NT2/D1 (cell line): ENCODE measurements around the gene KLF16.

Experiments
- DNase-seq: peaks from one replicate; pipeline ENCODE4 v3.0.0-alpha.2; 2011; ENCODE audit warnings: low read depth, low spot score
- H3K27me3 ChIP-seq: 2 replicates; pipeline ENCODE4 v1.6.0; 2011; ENCODE audit warnings: mild to moderate bottlenecking; ENCODE audit not compliant: insufficient read length, insufficient read depth
- H3K36me3 ChIP-seq: 2 replicates; pipeline ENCODE4 v1.6.1; 2011; ENCODE audit warnings: mild to moderate bottlenecking, low read length, mixed read lengths; ENCODE audit not compliant: insufficient read depth, insufficient read length
- H3K4me1 ChIP-seq: 2 replicates; pipeline ENCODE4 v1.5.1; 2011; ENCODE audit not compliant: insufficient read depth, insufficient read length
- H3K4me3 ChIP-seq: 2 replicates; pipeline ENCODE4 v1.5.1; 2011; ENCODE audit warnings: low read depth; ENCODE audit not compliant: insufficient read length
- H3K9ac ChIP-seq: 2 replicates; pipeline ENCODE4 v1.6.0; 2011; ENCODE audit warnings: low read depth; ENCODE audit not compliant: insufficient read length
- H3K9me3 ChIP-seq: 2 replicates; pipeline ENCODE4 v1.5.1; 2011; ENCODE audit warnings: mild to moderate bottlenecking, low read length; ENCODE audit not compliant: insufficient read depth
- SUZ12 ChIP-seq: IDR thresholded peaks from 2 replicates; pipeline ENCODE4 v1.6.1; 2011; ENCODE audit not compliant: insufficient read length, insufficient read depth; ENCODE audit errors: extremely low read depth
- YY1 ChIP-seq: IDR thresholded peaks from 2 replicates; pipeline ENCODE4 v1.6.1; 2011; ENCODE audit not compliant: insufficient read length, insufficient read depth
- ZNF274 ChIP-seq: IDR thresholded peaks from 2 replicates; pipeline ENCODE4 v1.6.1; 2011; ENCODE audit warnings: mild to moderate bottlenecking, low read depth, low read length

Gene KLF16

DNA sequence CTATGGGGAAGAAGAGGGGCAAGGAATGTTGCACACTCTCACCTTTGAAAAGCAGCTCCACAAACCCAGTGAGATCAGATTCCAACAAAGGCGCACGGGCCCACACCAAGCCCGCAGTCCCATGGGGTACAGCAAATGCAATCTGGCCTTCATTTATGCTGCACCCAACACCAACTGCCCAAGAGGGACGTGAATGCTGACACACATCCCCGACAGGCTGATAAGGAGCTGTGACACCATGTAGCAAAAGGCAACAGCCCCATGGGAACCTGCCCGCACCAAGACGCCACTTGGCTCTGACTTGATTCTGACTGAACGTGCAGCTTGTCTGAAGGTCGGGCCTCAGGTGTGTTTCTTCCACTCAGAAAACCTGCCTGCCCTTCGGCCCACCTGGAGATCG is 32.4 kb downstream of the KLF16 start:
- H3K36me3 ChIP-seq: peaks cover 65% of the 10 kb centered on the region
- H3K9ac ChIP-seq: no peak overlapping the region
- no peaks in the 10 kb centered on the region for H3K9me3 ChIP-seq
- no peaks in the 10 kb centered on the region for H3K27me3 ChIP-seq
- TF ChIP-seq YY1: no peak
- no peak for TF ChIP-seq ZNF274
- no peak for TF ChIP-seq SUZ12
- H3K4me1 ChIP-seq: peaks cover 29% of the 10 kb centered on the region
- DNase-seq: no peak
- no peak overlapping the region for H3K4me3 ChIP-seq

DNA sequence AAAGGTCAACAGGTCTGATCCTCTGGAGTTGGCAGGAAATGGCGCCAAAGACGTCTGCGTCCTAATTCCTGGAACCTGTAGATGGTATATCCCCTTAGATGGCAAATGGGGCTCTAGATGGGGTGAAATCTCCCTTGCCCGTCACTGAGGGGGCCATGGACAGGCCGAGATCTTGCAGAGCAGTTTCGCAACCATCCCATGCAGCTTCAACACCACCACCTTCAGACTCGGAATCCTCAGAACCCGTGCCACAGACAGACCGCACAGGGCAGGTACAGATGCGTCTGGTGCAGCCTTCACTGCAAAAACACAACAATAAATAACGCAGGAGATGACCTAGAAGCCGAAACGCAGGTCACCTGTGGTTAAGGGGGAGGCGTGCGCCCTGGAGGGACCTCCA is 32.8 kb downstream of the KLF16 start:
- H3K9ac ChIP-seq: no peak overlapping the region
- H3K27me3 ChIP-seq: no peaks in the 10 kb centered on the region
- H3K9me3 ChIP-seq: no peaks in the 10 kb centered on the region
- no peak for TF ChIP-seq SUZ12
- no peak for TF ChIP-seq ZNF274
- no peak for TF ChIP-seq YY1
- DNase-seq: no peak
- peaks cover 66% of the 10 kb centered on the region for H3K36me3 ChIP-seq
- H3K4me1 ChIP-seq: peaks cover 30% of the 10 kb centered on the region
- H3K4me3 ChIP-seq: no peak overlapping the region

DNA sequence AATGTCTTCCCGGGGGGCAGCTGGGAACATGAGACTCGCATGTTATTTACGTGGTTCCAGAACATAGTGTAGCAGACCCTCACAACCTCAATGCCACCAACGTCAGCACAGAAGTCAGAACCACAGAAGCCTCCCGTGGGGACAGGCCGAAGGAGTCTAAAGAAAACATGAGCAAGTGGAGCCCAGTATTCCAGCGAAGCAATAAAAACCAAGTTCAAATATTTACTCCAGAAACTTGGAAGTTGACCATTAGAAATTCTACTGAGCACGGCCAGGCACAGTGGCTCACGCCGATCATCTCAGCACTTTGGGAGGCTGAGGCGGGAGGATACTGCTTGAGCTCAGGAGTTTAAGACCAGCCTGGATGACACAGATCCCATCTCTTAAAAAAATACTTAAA is 33.4 kb downstream of the KLF16 start:
- Histone ChIP-seq H3K4me3 (no peak overlapping the region), H3K27me3 (no peaks in the 10 kb centered on the region), H3K9ac (no peak overlapping the region), H3K4me1 (peaks cover 30% of the 10 kb centered on the region), H3K9me3 (no peaks in the 10 kb centered on the region), H3K36me3 (peaks cover 69% of the 10 kb centered on the region)
- DNase-seq: no peak
- TF ChIP-seq ZNF274: no peak
- no peak for TF ChIP-seq SUZ12
- no peak for TF ChIP-seq YY1

DNA sequence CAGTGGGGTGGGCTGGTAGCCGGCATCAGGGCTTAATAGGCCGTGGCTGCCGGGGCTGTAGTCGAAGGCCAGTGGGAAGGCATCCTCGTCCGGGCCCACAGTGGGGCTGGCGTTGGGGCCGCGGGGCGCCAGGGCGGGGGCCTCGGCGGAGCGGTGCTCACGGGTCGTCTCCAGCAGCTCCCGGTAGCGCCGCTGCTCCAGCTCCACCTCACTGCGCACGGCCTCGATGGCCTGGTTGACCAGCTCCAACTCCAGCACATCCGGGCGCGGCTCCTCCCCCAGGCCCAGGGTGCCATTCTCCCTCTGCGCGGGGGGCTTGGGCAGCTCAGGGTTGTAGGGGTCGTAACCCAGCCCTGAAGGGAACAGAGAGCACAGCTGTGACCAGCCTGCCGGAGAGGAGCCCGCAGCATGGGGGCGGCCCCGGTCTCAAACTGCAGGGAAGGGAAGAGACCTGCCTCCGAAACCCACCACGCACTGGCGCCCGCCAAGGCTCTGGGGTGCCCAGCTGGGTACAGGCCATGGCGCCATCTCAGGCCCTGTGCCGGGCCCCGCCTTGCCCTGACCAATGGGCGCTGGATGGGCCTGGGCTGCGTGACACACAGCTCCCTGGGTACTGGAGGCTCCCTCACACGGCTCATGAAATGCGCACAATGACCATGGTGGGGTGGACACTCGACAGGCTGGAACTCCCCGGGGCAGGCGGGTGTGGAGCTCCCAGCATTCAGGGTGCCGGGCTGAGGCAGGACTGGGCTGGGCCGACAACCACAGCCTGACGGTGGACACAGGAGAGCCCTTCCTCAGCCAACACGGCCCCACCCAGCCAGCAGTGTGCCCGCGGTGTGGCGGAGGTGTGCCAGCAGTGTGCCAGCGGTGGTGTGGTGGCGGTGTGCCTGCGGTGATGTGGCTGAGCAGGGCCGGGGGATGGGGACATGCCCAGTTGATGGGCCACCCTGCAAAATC is 34.8 kb downstream of the KLF16 start:
- TF ChIP-seq SUZ12 (no peak), YY1 (no peak), ZNF274 (no peak)
- Histone ChIP-seq H3K9me3 (no peaks in the 10 kb centered on the region), H3K4me1 (peaks cover 22% of the 10 kb centered on the region), H3K9ac (no peak overlapping the region), H3K36me3 (peaks cover 72% of the 10 kb centered on the region), H3K4me3 (no peak overlapping the region), H3K27me3 (no peaks in the 10 kb centered on the region)
- no peak for DNase-seq

DNA sequence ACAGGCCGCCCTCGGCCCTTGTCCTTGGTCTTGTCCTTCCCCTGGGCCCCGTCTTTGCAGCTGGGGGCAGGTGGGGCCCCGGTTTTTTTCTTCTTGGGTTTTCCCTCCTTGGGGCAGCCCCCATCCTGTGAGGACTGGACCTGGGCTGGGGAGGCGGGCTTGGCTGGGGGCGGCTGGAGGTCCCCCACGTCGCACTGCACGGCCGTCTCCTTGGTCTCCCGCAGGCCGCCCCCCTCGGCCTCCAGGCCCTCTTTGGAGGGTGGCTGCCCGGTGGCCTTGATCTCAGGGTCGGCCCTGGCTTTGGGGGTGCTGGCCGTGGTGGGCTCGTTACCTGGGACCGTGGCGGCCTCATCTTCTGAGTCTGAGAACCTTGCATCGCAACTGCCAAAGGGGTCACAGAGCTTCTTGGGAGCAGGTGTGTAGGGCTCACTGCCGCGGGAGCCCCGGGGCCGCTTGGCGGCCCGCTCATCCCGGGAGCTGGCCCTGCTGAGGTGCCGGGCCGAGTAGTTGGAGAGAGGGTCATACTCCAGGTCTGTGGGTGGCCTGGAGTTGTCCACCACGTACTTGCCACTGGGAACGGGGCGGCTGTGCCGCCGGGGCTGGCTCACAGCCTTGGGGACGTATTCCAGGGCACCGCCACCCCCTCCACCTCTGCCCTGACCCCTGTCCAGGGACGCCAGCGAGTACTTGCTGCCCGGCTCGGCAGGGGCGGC is 35.7 kb downstream of the KLF16 start:
- DNase-seq: no peak

DNA sequence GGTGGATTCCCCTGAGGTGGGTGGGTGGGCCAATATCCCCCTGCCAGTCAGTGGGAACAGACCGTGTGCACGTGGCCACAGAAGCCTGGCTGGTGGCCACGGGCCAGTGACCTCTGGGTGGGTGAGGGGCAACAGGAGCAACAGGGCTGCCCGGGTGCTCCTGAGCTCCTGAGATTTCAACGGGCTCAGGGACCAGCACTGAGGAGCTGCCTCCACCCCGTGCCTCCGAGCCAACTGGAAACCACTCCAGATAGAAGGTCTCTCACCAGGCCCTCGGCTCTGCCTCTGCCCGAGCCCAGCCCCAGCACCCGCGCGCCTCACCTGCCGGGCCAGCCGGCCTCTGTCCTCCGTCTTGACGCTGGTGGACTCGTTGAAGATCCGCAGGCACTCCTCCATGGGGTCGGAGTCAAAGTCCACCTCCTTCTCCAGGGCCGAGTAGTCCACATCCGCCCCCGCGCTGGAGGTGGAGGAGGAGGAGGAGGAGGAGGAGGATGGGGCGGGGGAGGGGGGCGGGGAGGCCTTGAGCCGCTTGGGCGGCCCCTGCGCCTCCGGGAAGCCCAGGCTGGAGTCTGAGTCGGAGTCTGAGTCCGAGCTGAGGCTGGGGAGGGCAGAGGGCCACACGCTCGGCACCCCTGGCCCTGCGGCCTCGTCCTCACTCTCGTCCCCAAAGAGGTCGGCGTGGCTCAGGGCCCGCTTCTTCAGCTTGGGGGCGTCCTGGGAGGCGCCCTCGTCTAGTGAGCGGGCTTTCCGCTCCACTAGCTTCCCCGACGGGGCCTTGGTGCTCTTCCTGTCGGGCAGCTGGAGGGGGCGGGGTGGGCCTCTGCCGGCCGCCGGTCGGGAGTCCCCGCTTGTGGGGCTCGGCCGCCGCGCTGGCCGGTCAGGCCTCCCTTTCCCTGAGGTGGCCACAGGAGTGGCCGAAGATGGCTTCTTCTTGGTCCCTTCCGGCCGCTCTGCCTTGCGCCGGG is 36.5 kb downstream of the KLF16 start:
- TF ChIP-seq YY1 (no peak), ZNF274 (no peak), SUZ12 (no peak)
- no peaks in the 10 kb centered on the region for H3K9me3 ChIP-seq
- DNase-seq: no peak
- peaks cover 78% of the 10 kb centered on the region for H3K36me3 ChIP-seq
- H3K4me1 ChIP-seq: peaks cover 13% of the 10 kb centered on the region
- peak overlapping the region; percentile 39 for H3K4me3 ChIP-seq
- no peaks in the 10 kb centered on the region for H3K27me3 ChIP-seq
- peak overlapping the region; percentile 85 for H3K9ac ChIP-seq

More for the DNA sequence above, 35.7 kb downstream of the KLF16 start:
- peak overlapping the region; percentile 82 for H3K9ac ChIP-seq
- TF ChIP-seq YY1 (no peak), SUZ12 (no peak), ZNF274 (no peak)
- no peak overlapping the region for H3K4me3 ChIP-seq
- H3K36me3 ChIP-seq: peaks cover 74% of the 10 kb centered on the region
- H3K27me3 ChIP-seq: no peaks in the 10 kb centered on the region
- H3K4me1 ChIP-seq: peaks cover 20% of the 10 kb centered on the region
- no peaks in the 10 kb centered on the region for H3K9me3 ChIP-seq
